SK-N-DZ (cell line): Measurements from ENCODE around the gene ABCA2.
"Not testable (repeated sequence)": the region's sequence is repeated elsewhere in the genome, so short reads cannot be mapped to it uniquely, and the experiment has no call there.

ENCODE experiments used
- DNase-seq: peaks from one replicate; pipeline ENCODE4 v3.0.0-alpha.2; 2015; ENCODE audit warnings: low spot score

Gene ABCA2

DNA sequence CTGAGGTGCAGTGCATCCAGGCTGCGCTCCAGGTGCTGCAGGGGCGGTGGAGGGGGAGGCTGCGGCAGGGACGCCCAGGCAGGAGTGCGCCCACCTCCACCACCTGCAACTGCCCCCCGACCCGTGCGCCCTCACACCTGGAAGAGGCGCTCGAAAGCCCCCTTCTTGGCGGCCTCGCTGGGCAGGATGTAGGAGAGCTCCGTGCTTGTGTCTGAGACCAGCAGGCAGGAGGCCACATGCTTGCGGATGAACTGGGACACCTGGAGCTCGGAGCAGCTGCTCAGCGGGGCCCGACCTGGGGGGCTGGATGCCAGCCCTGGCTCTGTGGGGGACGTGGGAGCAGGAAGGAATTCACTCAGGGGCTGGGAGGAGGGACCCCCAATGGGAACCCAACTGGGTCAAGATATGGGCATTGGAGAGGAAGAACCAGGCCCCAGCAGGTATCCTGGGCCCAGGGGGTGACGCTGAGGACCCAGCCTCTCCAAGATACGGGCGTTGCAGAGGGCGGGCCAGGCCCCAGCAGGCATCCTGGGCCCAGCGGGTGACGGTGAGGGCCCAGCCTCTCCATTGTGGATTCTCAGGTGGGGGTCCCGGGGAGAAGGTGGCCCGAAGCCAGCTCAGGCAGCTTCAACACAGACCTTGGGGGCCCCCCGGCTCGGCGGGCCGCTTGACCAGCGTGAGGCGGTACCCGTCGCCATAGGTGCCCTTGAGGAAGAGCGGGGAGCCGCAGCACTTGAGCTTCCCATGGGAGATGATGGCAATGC is 13.1 kb downstream of the ABCA2 start:
- no peak for DNase-seq

DNA sequence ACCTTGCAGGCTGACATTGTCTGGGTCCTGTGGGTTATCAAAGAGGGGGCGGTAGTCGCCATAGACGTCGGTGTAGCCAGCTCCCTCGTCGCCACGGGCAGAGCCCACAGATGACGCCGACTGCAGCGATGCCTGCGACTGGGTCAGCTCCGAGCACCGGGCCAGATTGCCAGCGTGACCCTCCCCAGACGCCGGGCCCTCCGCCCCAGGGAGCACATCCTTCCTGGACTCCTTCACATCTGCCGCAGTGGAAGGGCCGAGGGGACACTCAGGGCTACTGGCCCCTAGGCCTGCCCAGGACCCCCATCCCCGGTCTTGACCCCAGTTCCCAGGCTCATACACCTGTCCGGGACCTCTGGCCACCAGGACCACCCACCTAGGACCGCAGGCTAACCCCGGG is 13.9 kb downstream of the ABCA2 start:
- no peak for DNase-seq

DNA sequence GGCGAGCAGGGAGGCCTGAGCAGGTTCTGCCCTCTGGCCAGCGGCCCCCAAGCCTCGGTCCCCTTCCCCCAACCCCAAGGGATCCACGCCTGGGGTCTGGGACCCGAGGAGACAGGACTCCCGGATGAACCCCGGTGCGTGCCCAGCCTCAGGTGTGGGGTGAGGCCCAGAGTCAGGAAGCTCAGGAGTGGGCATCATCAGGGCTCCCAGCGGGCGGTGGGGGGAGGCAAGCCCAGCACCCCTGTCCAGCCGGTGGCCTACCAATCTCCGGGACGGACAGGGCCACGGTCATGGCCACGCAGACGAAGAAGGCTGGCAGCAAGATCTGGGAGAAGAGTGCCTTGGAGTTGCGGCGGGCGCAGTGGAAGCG is 14.5 kb downstream of the ABCA2 start:
- no peak for DNase-seq

GRCh38 chr9:137012694-137013570 is 15.1 kb downstream of the ABCA2 start:
- no peak for DNase-seq

- DNase-seq, result no peak
These were observed 15.9 kb downstream of the ABCA2 start for GRCh38 chr9:137011907-137012675.

- no peak for DNase-seq
These were observed 16.9 kb downstream of the ABCA2 start for GRCh38 chr9:137011156-137011555.

DNA sequence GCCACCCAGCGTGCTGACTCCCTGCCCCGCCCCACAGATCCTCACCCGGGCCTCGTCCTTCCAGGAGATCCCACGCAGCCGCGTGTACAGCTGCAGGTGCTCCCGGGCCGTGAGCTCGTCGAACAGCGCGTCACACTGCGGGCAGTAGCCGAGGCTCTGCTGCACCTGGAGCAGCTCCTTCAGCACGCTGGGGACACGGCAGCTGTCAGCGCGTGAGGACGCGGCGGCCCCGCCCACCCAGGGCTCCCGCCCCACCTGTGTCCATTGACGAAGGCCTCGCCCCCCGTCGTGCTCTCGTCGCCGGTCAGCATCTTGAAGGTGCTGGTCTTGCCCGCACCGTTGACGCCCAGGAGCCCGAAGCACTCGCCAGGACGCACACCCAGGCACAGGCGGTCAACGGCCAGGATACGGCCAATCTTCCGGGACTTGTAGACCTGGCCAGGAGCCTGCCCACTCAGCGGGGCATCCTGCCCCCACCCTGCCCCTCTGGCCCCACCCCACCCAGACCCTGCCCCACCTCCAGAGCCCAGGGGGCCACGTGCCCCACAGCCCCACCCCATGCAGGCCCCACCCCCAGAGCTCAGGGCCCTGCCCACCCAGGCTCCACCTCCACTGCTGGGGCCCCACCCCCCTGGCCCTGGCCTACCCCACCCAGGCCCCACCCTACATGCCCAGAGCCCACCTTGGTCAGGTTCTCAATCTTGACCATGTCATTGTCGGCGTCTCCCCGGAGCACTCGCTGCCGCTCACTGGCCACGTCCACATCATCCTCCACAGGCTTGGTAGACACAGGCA is 17.9 kb downstream of the ABCA2 start:
- DNase-seq, result no peak

- DNase-seq, result no peak
These were observed 18.8 kb downstream of the ABCA2 start for GRCh38 chr9:137009217-137009616.

- DNase-seq, result no peak
These were observed 19.7 kb downstream of the ABCA2 start for GRCh38 chr9:137008312-137008711.

- no peak for DNase-seq
These were observed 20.2 kb downstream of the ABCA2 start for GRCh38 chr9:137007816-137008270.

- DNase-seq, result no peak
These were observed 20.8 kb downstream of the ABCA2 start for GRCh38 chr9:137007108-137007815.

GRCh38 chr9:137006116-137007003 is 21.7 kb downstream of the ABCA2 start:
- DNase-seq, result no peak

GRCh38 chr9:137004285-137004684 is 23.8 kb downstream of the ABCA2 start:
- DNase-seq, result not testable (repeated sequence)

GRCh38 chr9:137002646-137003041 is 25.4 kb downstream of the ABCA2 start:
- no peak for DNase-seq

- no peak for DNase-seq
These were observed 26.0 kb downstream of the ABCA2 start for GRCh38 chr9:137001857-137002645.

- DNase-seq, result no peak
These were observed 27.7 kb downstream of the ABCA2 start for GRCh38 chr9:137000177-137000930.

GRCh38 chr9:136997830-136998234 is 30.2 kb downstream of the ABCA2 start:
- no peak for DNase-seq

DNA sequence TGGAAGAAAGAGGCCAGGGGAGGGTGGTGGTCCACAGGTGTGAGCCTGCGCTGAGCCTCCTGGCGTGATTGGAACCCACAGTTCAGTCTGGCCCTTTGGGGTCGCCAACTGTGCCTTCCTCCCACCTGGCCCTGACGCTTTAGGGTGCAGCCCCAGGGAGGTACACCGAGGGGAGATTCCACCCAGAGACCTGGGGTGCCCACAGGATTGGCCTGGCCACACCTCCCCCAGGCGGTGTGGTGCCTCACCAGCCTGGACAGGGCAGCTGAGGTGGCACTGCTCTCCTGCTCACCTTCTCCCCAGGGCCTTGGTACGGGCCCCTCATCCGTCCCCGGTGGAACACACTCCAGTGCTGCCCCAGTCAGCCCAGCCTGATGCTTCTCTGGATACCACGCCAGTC is 30.7 kb downstream of the ABCA2 start:
- DNase-seq, result no peak
